ENCODE data around the gene SLC24A4.

The SLC24A4 gene, protein sequence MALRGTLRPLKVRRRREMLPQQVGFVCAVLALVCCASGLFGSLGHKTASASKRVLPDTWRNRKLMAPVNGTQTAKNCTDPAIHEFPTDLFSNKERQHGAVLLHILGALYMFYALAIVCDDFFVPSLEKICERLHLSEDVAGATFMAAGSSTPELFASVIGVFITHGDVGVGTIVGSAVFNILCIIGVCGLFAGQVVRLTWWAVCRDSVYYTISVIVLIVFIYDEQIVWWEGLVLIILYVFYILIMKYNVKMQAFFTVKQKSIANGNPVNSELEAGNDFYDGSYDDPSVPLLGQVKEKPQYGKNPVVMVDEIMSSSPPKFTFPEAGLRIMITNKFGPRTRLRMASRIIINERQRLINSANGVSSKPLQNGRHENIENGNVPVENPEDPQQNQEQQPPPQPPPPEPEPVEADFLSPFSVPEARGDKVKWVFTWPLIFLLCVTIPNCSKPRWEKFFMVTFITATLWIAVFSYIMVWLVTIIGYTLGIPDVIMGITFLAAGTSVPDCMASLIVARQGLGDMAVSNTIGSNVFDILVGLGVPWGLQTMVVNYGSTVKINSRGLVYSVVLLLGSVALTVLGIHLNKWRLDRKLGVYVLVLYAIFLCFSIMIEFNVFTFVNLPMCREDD

DNA sequence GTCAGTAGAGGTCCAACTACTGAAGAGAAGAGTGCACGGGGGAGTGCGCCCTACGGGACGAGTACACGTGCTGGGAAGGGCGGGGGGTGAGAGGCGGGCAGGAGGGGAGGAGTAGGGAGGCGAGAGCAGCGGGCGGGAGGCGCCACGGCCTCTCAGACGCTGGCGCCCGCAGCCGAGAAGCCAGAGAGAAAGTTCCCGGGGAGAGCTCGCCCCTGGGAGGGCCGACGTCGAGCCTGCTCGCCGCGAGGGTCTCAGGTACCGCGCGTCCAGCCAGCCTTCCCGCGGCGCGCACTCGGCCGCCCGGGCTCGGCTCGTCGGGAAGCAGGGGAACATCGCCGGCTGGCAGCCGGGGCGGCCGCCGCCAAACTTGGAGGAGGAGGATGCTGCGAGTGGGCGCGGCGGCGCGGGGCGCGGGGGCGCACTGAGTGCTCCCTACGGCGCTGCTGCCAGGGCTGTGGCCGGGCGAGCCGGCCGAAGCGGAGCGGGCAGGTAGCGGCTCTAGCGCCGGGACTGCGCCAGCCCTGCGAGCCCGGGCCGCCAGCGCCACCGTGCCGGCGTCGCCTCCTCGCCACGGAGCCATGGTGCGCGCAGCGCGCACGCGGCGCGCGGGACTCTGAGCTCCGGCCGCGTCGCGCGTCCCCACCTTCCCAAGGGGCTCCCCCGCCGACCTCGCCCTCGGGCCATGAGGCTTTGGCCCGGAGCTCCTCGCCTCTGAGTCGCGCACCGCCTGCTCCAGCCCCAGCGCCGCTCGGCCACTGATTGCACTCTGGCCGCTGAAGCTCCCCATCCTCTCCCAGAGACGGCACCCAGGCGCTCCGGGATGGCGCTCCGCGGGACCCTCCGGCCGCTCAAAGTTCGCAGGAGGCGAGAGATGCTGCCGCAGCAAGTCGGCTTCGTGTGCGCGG lies at the start of gene SLC24A4:
Gene SLC24A4, plus strand, starts transcription at position 155 of the 905 bp plus-strand sequence. Its CDS starts 666 bp downstream, at position 821.
- DNase-seq (ENCODE audit: low read depth in 1 of 2, low spot score in 1 of 2) = no peak

DNA sequence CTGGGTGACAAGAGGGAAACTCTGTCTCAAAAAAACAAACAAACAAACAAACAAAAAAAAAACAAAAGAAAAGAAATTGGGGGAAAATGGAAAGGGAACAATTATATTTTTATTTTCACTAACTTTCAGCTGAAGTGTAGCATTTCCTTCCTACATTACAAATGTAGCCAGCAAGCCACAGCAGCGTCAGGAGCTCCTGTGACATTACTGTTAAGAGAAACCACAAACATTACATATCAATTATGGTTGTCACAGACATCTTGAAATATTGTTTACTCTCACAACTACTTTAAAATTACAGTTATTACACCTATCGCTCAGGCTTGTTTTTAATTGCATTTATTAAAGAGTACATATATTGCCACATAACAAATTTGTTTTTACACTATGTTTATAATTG lies 49.8 kb upstream of the SLC24A4 start:
- no peak for DNase-seq (ENCODE audit: low read depth in 1 of 2, low spot score in 1 of 2)

DNA sequence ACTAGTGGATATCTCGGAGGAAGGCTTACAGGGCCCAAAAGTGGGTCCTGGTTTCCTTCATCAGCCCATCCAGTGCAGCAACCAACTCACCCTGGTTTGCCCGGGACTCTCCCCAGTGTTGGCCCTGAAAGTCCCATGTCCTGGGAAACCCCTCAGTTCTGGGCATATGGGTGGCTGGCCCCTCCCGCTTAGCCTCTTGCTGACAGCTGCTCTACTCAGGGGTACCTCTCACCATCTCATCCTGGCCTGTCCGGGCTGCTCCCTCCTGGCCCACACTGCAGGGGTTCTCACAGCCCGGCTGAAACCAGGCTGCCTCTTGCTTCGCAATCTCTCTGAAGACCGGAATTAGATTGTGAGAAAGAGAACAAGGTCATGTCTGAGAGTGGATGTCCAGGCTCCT lies 48.9 kb upstream of the SLC24A4 start:
- DNase-seq (ENCODE audit: low read depth in 1 of 2, low spot score in 1 of 2) = no peak

DNA sequence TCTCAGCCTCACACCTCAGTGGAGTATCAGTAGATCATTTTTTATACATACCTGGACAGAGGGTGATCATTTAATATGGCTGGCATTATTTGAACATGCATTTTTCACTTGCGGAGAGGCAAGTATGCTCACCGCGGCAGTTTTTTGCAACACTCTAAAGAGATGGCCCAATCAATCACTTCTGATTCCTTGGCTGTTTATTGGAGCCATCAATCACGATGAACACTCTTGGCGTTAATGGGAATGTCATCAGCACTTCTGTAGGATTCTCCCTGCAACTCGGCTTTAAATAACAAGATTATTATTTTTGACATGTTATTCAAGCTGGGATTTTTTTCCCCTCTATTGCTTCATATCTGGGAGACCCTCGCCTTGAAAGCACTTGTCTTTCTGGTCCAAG lies 46.9 kb upstream of the SLC24A4 start:
- DNase-seq (ENCODE audit: low read depth in 1 of 2, low spot score in 1 of 2) = no peak

DNA sequence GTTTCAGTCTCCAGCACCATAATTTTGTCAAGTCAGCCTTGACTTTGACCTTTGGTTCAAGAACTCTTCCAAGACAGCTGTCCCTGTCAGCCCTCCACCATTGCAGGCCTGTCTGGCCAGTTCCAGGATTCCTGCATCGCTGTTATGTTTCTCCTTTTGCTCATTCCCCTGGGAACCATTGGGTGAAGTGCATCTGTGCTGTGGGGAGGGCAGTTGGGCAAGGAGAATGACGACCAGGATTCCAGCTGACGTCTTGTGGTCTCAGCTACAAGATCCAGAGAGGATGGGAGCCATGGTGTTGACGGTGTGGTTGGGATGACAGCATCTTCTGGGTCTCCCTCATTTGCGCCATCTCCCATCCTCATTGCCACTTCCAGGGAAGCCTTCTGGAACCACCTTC lies 45.9 kb upstream of the SLC24A4 start:
- DNase-seq (ENCODE audit: low read depth in 1 of 2, low spot score in 1 of 2) = no peak

DNA sequence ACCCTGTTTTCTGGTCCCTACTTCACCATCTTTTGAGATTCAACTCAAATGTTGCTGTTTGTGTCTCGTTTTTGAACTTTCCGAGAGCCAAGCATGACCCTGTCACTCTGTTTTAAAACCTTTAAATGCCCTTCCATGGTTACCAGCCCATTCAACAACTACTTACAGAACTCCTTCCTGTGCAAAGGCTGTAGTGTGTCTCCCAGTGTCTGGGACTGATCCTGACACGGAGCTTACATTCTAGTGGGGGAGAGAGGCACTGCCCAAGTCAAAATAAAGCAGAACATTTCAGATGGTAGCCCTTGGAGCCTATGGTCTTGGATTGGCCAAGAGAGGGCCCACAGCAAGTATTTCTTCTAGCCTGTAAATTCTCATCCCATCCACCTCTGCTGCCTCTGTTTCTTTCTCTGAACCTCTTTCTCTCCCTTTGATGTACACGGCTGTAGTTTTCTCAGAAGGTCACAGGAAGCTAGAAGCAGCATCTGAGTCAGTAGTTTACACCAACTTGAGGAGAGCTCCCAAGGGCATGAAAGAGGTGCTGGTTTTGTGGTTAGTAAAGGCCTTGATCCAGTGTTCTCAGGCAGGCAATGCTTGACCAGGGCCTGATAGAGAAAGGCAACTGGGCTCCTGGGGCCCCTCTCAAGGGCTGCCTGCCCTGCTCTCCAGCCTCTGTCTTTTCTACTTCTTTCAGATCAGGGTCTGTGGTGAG lies 42.3 kb upstream of the SLC24A4 start:
- DNase-seq (ENCODE audit: low read depth in 1 of 2, low spot score in 1 of 2) = no peak

DNA sequence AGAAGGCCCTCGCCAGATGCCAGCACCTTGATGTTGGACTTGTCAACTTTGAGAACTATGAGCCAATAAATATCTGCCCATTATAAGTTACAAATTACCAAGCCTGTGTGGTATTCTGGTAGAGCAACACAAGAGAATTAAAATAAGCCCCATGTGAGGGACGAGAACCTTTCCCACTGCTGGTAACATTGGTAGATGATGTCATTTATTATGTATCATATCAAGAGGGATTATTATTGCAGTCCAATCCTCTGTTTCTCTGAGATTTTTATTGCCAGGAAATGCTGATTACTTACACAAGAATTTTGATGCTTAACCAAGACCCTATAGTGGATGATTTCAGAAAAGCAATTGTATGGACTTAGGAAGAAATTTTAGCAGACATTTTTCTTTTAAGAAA lies 40.3 kb upstream of the SLC24A4 start:
- DNase-seq (ENCODE audit: low read depth in 1 of 2, low spot score in 1 of 2) = no peak

DNA sequence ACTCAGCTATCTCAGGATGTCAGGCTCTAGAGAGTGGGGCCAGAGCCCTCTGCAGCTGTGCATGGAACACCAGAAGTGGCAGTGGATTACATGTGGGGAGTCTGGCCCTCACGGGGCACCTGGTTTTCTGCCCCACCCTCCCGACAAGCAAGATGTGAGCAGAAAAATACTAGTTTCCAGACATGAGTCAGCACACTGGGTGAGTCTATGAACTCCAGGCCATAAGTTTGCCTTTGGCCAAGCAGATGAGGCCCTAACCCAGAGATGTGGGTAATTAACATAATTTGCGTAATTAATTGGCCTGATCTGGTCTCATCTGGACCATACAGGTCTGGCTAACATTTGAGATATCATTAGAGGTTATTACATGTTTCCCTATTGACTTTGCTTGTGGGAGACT lies 37.7 kb upstream of the SLC24A4 start:
- DNase-seq (ENCODE audit: low read depth in 1 of 2, low spot score in 1 of 2) = no peak

DNA sequence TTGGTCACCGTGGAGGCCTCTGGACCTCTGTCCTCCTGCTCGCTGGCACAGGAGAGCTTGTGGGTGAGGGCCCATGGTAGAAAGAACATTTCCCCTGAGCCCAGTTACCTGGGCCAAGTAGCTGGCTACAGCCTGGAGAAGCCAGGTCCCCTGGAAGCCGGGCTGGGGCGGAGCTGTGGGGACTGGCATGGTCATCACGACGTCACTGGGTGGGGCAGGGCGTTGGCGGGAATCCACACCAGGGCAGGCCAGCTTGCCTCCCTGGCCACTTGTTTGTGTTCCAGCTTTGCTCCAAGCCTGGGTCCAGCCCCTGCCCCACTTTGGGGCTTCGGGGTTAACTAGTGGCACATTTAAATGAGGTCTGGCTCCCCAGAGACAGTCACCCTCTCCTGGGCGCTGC lies 35.0 kb upstream of the SLC24A4 start:
- no peak for DNase-seq (ENCODE audit: low read depth in 1 of 2, low spot score in 1 of 2)

DNA sequence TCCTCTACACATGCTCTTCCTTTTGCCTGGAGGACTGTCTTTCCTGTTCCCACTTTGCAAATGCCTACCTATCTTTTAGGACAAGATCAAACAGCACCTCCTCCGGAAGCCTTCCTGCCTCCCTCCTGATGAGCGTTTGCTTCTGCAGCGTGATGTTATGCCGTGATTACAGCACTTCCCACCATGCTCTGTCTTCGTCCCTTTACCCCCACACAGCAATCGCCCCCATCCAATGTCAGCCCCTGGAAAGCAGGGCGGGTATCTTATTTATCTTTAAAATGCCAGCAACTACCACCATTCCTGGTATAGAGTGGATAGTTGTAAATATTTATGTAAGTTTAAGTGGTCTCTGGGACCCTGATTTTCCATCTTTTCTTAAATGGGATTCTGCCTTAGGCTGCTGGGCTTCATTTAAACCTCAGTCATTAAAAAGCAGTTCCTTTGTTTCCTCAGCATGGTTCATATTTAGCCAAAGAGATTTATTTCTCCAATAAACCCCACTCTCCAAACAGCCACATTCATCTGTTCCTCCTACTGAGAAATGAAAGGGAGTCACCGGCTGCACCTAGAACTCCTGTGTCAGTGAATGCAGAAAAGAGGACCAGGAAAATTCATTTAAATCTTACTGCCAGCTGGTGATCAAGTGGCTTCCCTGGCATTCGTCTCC lies 33.8 kb upstream of the SLC24A4 start:
- DNase-seq (ENCODE audit: low read depth in 1 of 2, low spot score in 1 of 2) = no peak

DNA sequence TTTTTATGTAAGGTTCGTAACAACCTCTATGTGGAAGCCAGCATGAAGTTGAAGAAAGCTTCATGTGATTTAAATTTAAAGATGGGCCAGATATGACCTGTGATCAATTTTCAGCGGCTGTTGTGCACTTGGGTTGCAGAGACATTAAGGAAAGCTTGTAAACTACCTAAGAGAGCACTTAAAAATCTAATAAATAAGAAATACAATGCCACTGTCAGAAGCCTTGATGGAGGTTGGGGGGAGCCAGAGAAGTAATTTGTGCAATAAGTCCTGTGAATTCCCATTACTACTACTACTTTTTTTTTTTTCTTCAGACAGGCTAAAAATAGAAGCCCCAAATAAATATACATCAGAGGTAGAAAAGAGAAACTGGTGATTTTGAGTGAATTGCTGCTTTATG lies 30.3 kb upstream of the SLC24A4 start:
- DNase-seq (ENCODE audit: low read depth in 1 of 2, low spot score in 1 of 2) = no peak

DNA sequence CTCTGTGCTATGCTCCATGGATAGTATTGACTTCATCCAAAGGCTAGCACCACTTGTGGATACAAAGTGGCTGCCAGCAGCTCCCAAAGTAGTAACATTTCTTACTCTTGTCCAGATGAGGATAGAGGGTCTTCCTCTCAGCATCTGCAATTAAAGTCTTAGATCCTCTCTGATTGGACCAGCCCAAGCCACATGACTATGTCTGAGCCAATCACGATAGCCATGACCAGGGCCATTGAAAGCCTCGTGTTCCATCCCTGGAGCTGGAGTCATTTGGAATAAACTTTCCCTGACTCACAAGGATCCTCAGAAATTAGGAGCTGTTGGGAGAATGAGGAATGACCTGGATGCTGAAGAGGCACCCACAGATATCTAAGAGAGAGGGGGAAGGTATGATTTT lies 28.5 kb upstream of the SLC24A4 start:
- DNase-seq (ENCODE audit: low read depth in 1 of 2, low spot score in 1 of 2) = no peak

DNA sequence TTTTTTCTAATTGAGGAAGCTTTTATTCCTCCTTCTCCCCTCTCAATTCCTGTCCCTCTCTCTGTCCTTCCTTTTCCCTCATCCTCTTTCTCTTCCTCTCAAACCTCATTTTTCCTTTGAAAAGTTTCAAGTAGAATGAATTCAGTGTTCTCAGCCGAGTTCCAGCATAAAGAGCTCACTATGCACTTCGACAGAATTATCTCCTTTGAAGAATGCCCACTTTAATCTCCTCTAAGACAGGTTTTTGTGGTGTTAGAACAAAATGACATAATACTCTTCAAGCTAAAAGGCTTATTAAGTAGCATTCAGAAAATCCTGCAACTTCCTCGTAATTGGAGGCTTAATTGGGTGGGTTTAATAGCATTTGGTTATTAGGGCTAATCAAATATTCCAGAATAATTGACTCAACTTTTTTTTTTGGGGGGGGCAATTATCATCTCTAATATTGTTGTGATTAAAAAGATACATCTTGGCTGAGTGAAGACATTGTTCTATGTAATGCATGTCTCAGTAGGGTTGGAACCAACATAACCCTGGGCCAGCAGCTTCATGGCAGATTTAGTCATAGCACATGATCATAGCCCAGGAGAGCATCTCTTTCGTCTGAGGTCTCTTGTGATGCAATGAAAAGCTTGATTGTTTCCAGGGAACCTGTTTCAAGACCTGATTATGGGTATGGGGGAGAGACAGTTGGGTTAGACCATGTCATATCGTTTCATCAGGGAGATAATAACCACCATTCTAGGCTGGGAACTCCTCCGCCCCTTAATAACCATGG lies 25.0 kb upstream of the SLC24A4 start:
- no peak for DNase-seq (ENCODE audit: low read depth in 1 of 2, low spot score in 1 of 2)

DNA sequence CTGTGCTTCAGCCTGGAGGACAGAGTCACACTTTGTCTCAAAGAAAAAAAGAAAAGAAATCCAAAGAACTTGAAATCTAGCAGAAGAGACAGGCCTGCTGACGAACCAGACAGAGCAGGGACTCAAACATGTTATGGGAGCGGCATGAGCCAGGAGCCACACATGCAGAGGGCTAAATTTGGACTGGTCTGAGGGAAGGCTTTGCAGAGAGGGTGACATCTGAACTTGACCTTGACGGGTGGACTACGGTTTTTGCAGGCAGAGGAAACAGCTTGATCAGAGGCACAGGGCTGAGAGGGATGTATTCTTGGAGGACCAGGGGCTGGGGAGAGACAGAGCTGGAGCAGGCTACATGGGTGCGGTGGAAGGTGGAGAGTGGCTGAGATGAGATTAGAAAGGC lies 20.5 kb upstream of the SLC24A4 start:
- no peak for DNase-seq (ENCODE audit: low read depth in 1 of 2, low spot score in 1 of 2)

DNA sequence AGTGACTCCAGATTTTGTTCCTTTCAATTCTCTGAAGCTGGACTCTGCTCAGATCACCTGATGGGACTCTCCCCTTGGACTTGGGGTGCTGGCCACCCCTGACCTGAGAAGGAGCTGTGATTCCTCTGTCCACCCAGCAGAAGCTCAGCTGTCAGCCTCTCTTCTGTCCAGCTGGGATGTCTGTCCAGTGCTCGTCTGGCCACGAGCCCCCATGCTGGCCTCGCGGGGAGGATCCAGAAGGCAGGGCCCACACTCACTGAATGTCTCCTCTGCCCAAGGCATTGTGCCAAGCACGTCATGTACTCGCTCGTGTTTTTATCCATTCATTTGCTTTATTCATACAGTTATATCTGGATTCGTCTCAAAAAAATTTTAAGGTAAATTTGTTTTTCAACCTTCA lies 14.2 kb upstream of the SLC24A4 start:
- no peak for DNase-seq (ENCODE audit: low read depth in 1 of 2, low spot score in 1 of 2)

DNA sequence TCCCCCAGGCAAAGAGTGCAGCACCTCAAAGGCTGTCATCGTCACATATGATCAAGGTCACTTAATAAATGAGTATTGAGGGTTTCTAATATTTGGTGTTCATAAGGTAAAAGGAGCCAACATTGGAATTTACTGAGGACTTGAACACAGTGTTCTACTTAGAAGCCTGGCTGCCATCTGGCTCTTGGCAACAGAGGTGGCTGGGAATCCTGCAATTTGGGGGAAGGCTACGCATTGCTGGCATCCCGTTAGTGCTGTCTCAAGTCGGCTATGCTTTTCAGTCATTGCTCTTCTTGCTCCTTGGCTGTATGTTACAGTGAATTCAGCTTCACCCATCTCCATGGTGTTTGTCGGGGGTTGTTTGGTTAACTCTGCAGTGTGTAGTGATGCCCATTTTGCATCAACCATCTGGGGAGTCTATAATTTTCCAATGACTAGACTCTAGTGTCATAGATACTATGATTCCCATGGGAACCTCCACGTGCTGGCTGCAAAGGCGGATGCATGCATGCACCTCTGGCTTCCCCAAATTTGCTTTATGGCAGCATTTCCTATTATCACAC lies 12.9 kb upstream of the SLC24A4 start:
- no peak for DNase-seq (ENCODE audit: low read depth in 1 of 2, low spot score in 1 of 2)

DNA sequence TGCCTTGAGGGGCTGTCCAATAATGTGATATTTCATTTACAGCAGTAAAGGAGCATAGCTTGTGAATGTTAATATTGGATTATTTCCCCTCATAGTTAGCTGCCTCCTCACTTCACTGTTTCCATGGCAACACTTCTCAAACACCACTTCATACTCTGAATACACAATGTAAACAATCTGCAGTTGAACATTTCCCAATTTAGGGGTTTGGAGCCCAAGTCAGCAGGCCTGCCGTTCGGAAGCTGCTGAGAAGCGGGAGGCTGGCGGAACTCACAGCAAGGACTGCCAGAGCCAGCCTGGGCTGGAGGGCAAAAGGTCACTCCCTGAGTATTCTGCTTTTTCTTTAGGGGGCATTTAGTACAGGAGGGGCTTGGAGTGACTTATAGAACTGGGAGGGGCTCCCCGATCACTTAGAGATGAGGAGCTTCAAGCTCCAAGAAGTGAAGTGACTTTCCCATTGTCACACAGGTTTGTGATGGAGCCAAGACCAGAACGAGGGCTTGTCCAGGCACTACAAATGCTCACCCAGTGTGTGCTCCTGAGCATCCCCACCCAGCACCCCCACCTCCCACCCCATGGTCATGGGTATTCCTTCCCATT lies 12.1 kb upstream of the SLC24A4 start:
- DNase-seq (ENCODE audit: low read depth in 1 of 2, low spot score in 1 of 2) = no peak

DNA sequence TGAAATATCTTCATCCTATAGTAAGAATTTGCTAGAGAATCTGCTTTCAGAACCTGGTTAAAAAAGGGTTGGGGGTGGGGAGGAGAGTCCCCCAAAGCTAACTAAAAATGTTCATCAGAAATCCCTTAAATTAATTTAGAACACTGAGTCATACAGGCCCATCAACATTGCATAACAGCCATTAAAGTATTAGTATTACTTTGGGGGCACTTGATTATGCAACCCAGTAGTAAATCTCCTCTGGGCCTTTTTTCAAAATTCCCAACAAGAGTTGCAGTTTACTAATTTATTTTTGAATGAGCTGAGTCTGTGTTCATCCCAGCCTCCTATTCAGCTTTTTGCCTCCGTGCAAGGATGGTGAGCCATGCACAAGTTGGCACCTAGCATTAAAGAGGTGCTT lies 8.8 kb upstream of the SLC24A4 start:
- DNase-seq (ENCODE audit: low read depth in 1 of 2, low spot score in 1 of 2) = no peak
